ENCODE measurements around the gene CHRNG. TPM values are rescaled to one million over a fixed set of nuclear protein-coding genes. Genes with fewer than 3 reads are reported as not detected.
"Not testable (repeated sequence)": the region's sequence is repeated elsewhere in the genome, so short reads cannot be mapped to it uniquely, and the experiment has no call there.

The CHRNG gene
- total RNA-seq, 1 donor from 2014 or later = not detected

DNA sequence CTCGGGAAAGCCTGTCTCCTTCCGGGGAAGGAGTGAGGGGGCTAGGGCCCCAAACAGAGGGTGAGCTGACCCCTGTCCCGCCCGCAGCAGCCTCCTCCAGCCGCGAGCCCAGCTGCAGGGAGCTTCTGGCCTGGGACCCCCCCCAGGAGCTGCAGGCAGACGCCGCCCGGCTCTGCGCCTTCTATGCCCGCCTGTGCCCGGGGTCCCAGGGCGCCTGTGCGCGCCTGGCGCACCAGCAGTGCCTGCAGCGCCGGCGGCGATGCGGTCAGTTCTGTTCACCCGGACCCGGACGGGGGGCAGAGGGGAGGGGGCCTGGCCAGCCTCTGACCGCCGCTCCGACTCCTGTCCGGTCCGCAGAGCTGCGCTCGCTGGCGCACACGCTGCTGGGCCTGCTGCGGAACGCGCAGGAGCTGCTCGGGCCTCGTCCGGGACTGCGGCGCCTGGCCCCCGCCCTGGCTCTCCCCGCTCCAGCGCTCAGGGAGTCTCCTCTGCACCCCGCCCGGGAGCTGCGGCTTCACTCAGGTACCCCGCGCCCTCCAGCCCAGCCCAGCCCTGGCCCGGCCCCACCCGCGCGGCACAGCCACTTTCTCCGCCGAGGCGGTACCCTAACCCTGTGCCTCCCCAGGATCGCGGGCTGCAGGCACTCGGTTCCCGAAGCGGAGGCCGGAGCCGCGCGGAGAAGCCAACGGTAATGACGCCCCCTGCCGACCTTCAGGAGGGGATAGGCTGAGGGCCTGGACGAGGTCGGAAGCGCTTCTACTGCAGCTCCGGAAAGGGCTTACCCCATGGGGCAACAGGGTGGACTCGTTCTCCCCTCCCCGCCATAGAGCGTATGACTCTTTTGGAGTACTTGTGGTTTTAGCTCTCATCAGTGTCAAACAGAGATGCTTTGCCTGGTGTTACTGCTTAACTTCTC is 15.6 kb upstream of the CHRNG start:
- intact Hi-C loops (cut with DNase I) = loop anchor here (5.0 kb wide), 2 partner anchors 77 to 617 kb away; no protein-coding TSS in a partner anchor
- peak; percentile 57 for DNase-seq (ENCODE audit: missing footprints)
- peak; percentile 26 for ATAC-seq

DNA sequence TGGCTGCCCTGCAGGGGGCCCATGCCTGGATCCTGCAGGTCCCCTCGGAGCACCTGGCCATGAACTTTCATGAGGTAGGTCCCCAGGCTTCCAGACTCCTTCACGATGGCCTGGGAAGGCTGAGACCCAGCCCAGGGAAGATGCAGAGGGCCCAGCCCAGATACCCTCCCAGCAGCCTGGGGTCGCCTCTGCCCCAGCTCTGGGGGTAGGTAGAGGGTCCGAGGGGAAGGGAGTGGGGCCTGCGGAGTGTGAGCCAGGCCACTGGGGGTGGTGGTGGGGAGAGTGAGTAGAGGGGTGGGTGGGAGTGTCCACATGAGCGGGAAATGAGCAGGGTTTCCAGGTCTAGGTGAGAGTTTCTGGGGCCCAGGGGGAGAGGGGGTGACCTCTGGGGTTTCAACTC is 14.7 kb upstream of the CHRNG start:
- ATAC-seq (no peak), DNase-seq (ENCODE audit: missing footprints) (peak; percentile 21)
- intact Hi-C loops (cut with DNase I) = loop anchor here (5.0 kb wide), 2 partner anchors 77 to 617 kb away; no protein-coding TSS in a partner anchor

DNA sequence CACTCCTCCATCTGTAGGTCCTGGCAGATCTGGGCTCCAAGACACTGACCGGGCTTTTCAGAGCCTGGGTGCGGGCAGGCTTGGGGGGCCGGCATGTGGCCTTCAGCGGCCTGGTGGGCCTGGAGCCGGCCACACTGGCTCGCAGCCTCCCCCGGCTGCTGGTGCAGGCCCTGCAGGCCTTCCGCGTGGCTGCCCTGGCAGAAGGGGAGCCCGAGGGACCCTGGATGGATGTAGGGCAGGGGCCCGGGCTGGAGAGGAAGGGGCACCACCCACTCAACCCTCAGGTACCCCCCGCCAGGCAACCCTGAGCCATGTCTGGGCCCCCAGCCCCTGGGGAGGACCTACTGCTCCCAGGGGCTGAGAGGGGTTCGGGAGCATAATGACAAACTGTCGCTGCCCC is 14.3 kb upstream of the CHRNG start:
- peak; percentile 25 for DNase-seq (ENCODE audit: missing footprints)

DNA sequence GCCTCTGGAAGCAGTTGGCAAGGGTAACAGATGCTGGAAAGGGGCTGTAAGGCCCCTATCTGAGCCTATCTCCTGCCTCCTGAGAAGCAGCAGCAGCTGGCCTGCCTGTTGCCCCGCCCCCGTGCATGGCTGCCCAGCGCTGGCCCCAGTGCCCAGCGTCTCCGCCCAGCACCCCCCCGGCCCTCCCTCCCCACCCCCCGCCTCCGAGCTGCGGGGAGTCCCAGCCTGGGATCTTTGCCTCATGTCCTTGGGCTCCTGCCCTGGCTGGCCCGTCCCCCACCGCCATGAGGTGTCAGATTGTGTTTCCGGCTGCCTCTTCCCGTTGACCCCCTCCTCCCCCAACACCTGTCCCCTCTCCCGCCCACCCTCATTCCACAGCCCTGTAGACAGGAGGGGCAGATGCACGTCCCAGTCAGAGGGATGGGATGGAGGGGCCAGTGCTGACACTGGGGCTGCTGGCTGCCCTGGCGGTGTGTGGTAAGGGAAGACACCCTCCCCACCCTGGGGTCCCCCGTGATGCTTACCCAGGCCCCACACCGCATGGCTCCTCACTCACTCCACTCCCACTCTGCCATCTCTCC is 13.6 kb upstream of the CHRNG start, which contains the start of gene CHRND:
Gene CHRND, plus strand, starts transcription at position 370 of the 581 bp plus-strand sequence. Its CDS starts 56 bp downstream, at position 426.
- DNase-seq (ENCODE audit: missing footprints) = peak; percentile 61
- peak; percentile 53 for ATAC-seq
- intact Hi-C loops (cut with DNase I) = no loop called here

More for the DNA sequence above, 14.3 kb upstream of the CHRNG start:
- intact Hi-C loops (cut with DNase I) = no loop called here
- no peak for ATAC-seq

DNA sequence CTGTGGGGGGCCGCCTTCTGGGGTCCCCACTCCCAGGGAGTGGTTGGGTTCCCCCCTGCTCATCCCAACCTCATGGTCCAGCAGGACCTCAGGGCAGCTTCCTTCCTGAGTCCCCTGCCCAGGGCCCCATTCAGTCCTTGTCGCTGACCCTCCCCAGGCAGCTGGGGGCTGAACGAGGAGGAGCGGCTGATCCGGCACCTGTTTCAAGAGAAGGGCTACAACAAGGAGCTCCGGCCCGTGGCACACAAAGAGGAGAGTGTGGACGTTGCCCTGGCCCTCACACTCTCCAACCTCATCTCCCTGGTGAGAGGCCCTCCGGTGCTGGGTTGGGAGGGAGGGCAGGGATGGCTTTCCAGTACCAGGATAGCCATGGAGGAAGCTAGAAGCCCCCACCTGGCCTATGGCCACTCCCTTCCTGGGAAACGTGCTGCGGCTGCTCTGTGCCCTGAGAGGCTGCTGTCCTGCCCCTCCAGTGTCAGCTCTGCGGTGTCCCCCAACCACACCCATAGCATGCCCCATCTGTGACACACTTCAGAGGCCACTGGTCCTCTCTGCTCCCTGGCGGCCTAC is 13.0 kb upstream of the CHRNG start:
- intact Hi-C loops (cut with DNase I) = no loop called here
- peak; percentile 60 for DNase-seq (ENCODE audit: missing footprints)
- ATAC-seq = no peak

DNA sequence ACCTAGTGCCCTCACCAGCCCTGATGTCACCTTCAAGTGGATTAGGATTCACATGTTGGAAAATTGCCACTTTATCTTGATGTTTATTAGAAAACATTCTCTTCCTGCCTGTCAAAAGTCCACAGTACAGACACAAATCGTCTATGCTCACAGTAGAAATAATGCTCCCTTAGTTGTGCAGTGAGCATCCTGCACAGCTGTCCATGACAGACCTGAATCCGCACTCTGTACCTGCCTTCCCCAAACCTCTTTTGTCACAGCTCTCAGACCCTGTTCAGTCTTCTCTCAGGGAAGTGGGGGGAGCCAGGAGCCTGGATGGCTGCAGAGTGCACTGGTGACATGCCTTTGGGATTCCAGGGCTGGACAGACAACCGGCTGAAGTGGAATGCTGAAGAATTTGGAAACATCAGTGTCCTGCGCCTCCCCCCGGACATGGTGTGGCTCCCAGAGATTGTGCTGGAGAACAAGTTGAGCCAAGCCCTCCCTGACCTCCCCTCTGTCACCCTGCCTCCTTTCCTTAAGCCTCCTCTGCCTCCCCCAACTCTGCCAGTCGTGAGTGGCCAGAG is 11.5 kb upstream of the CHRNG start:
- intact Hi-C loops (cut with DNase I) = no loop called here
- DNase-seq (ENCODE audit: missing footprints) (peak; percentile 22), ATAC-seq (no peak)

DNA sequence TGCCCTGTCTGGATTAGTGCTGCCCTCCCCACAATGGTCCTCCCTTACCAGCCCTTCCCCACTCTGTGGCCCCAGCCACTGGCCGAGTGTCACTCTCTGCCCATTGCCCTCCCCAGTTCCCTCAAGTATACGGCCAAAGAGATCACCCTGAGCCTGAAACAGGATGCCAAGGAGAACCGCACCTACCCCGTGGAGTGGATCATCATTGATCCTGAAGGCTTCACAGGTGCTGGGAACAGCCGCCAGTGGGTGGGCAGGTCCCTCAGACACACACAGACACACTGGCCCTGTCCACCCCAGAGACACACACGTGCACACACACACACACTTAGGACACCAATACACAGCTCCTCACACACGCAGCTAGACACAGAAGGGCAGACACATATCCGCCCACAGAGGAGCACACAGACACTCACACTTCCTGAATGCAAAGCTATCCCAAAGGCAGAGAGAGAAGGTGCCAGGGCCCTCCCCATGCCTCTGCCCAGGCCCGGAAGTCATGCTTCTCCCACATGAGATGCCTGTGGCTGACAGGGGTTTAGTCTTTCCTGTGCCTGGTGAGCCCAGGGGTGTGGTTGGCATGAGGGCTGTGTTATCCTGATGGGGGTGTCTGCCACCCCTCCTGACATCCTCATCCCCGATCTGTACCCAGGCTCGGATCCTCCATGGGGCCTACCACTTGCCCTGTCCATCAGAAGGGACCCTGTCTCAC is 10.6 kb upstream of the CHRNG start:
- peak; percentile 62 for DNase-seq (ENCODE audit: missing footprints)

DNA sequence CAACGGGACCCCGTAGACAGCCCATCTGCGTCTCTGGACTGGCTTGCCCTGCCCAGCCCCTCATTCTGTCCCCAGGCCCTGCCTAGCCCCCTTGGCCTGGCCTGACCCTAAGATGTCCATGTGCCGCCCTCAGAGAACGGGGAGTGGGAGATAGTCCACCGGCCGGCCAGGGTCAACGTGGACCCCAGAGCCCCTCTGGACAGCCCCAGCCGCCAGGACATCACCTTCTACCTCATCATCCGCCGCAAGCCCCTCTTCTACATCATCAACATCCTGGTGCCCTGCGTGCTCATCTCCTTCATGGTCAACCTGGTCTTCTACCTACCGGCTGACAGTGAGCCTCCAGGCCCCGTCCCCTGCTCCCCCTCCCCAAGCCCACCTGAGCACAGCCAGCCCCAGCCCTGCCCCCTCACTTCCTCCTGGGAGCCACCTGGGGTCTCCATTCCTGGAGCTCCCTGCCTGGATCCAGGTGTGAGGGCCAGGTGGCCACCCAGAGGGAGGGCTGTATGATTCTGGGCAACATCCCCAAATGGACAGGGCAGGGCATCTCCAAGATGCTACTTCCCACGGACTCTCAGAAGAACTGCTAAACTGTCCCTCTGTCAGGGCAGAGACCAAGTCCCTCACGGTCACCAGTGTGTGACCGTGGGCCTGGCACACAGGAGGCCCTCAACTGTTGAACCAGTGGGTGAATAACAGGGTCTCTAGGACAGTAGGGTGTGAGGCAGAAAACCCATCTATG is 9.5 kb upstream of the CHRNG start:
- intact Hi-C loops (cut with DNase I) = no loop called here
- peak; percentile 53 for DNase-seq (ENCODE audit: missing footprints)
- no peak for ATAC-seq

More for the DNA sequence above, 10.6 kb upstream of the CHRNG start:
- intact Hi-C loops (cut with DNase I) = no loop called here
- no peak for ATAC-seq

DNA sequence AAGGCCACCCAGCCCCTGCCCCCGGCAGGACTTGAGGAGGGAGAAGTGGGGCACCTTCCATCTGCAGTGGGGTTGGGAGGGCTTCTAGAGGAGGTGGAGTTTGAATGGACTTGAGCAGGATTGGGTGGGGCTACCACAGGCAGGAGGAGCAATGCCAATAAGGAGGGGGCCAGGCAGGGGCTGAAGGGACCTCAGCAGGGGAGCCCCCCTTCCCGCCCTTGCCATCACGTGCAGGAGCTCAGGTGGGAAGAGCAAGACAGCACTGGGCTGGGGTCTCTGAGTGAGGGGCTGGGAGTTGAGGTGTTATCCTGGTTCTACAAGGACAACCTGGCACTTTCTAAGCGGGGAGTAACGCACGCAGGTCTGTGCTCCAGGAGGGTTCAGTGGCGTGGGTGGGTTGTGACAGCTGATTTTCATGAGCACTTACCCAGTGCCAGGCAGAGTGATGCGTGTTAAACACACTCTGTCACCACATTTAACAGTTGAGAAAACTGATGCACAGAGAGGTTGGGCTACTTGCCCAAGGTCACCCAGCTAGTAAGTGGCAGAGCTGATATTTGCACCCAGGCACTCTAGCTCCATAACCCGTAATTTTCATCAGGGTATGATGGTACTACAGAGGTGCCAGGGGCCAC is 8.7 kb upstream of the CHRNG start:
- intact Hi-C loops (cut with DNase I) = no loop called here
- ATAC-seq (no peak), DNase-seq (ENCODE audit: missing footprints) (peak; percentile 53)

DNA sequence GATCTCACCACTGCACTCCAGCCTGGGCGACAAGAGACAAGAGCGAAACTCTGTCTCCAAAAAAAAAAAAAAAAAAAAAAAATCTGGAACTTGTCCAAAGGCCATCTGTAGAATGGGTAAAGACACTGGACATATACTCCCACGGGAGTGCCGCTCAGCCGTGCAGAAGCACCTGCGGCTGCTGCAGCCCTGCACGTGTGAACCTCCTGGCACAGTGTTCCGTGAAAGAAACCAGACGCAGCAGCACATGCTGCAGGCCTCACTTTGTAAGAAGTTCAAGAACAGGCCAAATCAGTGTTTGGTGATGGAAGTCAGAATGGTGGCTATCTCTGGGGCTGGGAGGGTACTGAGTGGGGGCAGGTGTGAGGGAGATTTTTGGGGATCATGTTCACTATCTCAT is 7.1 kb upstream of the CHRNG start:
- intact Hi-C loops (cut with DNase I) = no loop called here
- peak; percentile 70 for DNase-seq (ENCODE audit: missing footprints)
- peak; percentile 59 for ATAC-seq

DNA sequence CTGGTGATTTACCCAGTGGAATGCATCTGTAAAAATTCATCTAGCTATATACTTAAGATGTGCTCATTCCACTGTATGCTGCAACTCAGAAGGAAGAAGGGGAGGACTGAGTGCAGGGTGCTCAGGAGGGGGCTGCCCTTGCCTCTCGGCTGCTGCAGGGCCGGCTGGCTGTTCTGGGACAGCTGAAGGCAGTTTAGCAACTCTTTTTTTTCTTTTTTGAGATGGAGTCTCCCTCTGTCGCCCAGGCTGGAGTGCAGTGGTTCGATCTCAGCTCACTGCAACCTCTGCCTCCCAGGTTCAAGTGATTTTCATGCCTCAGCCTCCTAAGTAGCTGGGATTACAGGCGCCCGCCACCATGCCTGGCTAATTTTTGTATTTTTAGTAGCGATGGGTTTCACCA is 6.7 kb upstream of the CHRNG start:
- ATAC-seq = not testable (repeated sequence)

DNA sequence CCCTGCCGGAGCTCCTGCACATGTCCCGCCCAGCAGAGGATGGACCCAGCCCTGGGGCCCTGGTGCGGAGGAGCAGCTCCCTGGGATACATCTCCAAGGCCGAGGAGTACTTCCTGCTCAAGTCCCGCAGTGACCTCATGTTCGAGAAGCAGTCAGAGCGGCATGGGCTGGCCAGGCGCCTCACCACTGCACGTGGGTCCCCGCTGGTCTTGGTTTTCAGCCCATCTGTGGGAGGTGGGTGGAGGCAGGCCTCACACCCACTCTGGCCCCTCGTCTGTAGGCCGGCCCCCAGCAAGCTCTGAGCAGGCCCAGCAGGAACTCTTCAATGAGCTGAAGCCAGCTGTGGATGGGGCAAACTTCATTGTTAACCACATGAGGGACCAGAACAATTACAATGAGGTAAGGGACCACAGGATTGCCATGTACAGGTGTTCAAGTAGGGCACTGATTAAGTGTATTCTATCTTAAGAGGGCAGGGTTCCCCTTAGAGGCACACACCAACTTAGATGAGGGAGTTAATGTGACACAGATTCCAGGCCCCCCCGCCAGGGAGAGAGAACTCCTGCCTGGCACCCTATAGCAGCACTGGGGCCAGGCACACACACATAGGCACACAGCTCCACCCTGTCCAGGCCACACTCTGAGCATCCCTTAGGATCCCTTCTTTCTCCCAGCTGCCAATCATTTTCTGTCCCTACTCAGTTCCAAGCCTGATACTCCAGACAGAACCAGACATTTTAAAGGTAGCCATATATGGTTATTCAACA is 5.4 kb upstream of the CHRNG start:
- DNase-seq (ENCODE audit: missing footprints) (peak; percentile 14), ATAC-seq (no peak)
- intact Hi-C loops (cut with DNase I) = no loop called here

More for the DNA sequence above, 6.7 kb upstream of the CHRNG start:
- DNase-seq (ENCODE audit: missing footprints) = peak; percentile 33
- intact Hi-C loops (cut with DNase I) = not testable (repeated sequence)

DNA sequence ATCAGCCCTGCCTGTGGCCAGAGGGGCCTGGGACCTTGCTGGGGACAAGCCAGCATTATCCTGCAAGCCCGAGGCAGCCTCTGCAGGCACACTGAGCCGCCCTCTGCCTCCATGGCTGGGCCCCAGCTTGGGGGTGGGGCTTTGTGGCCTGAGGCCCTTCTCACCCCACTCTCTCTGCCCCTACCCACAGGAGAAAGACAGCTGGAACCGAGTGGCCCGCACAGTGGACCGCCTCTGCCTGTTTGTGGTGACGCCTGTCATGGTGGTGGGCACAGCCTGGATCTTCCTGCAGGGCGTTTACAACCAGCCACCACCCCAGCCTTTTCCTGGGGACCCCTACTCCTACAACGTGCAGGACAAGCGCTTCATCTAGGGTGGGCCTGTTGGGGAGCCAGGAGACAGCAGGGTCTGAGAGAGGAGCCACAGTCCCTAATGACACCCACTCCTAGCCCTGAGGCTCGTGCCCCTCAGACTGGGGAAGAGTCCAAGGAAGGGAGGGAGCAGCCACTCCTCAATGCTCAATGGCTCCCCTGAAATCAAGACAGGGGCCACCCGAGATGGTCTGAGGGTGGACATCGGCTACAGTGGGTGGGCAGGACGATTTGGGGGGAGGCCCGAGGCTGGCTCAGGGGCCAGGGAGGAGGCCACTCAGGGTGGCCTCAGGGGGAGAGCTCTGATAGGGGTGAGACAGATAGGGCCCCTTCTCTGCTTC is 4.4 kb upstream of the CHRNG start:
- intact Hi-C loops (cut with DNase I) = no loop called here
- ATAC-seq = no peak
- DNase-seq (ENCODE audit: missing footprints) = no peak

DNA sequence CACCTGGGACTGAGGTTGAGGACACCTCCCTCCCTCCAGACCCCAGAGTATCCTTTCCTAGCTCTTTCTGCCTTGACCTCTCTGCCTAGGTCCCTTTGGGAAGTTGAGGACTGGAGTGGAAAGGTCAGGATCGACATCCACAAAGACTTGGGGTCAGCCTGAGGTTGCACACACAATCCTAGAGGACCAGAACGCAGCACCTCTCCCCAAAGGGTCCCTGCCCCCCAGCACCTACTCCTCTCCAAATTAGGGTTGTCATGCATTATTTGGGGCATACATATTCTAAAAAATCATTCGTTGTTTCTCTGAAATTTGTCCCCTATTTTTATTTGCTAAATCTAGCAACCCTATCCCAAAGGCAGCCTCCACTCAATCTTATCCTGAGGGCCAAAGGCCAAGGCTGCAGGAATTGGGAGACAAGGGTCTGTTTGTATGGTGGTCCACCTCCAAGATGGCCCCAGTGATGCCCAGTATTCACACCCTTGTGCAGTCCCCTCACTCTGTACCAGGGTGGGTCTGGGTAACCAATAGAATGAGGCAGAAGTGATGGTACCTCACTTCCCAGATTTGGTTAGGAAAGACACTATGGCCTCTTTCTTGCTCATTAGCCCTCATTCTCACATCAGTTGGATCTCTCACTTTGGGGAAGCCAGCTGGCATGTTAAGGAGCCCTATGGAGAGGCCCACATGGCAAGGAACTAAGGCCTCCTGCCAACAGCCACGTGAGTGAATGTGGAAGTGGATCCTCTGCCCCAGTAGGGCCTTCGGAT is 3.5 kb upstream of the CHRNG start:
- intact Hi-C loops (cut with DNase I) = no loop called here
- DNase-seq (ENCODE audit: missing footprints) (no peak), ATAC-seq (no peak)

DNA sequence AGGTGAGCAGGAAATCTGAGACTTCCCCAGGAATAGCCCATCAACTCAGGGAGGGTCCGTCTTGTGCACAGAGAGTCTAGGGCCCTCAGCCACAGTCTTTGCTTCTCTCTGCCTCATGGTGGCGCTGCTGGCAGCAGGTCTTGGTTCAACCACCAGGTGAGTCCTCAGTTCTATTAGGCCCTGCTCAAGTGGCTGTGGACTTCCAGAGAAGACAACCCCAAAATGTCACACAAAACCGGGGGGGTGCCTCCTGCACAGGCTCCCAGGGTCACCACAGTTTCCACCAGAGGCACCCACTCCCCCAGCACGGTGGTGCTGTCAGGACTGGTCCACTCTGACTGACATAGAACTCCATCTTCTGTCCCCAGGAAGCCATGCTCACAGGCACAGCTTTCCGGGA is 2.4 kb upstream of the CHRNG start:
- DNase-seq (ENCODE audit: missing footprints) (no peak), ATAC-seq (no peak)
- intact Hi-C loops (cut with DNase I) = no loop called here

DNA sequence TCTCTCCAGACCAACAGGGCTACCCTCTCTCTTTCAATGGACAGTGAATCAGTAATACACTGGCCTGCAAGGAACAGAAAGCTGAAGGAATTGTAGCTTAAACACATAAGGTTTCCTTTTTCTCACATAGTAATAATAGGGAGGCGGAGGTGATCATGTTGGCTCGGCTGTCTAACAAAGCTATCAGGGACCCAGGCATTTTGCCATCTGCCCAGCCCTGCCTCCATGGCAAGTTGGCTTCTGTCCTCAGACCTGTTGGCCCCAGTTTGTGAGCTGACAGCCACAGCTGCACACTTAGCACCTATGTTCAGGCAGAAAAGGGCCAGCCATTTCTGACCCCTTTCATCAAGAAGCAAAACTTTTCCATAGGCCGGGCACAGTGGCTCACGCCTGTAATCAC is 2.0 kb upstream of the CHRNG start:
- ATAC-seq (peak; percentile 62), DNase-seq (ENCODE audit: missing footprints) (no peak)
- intact Hi-C loops (cut with DNase I) = no loop called here
